NCI-H524 (cell line): ENCODE data around the gene COL4A6.

Source experiments
- DNase-seq, 2 experiments: peaks; one replicate each; lab custom pipeline; 2025; lab: John Stamatoyannopoulos, UW

COL4A6 gene

GRCh38 chrX:108331126-108331909 is 106.9 kb downstream of the COL4A6 start:
- no peak for DNase-seq

GRCh38 chrX:108323751-108324150 is 114.5 kb downstream of the COL4A6 start:
- no peak for DNase-seq

GRCh38 chrX:108322234-108322633 is 116.0 kb downstream of the COL4A6 start:
- no peak for DNase-seq

- DNase-seq: no peak
These were observed 121.8 kb downstream of the COL4A6 start for GRCh38 chrX:108316456-108316855.

- no peak for DNase-seq
These were observed 124.6 kb downstream of the COL4A6 start for GRCh38 chrX:108313669-108314068.

GRCh38 chrX:108312957-108313356 is 125.3 kb downstream of the COL4A6 start:
- peak in 1 of 2 experiments; percentile 10 for DNase-seq

GRCh38 chrX:108312011-108312410 is 126.2 kb downstream of the COL4A6 start:
- no peak for DNase-seq

GRCh38 chrX:108310506-108310905 is 127.7 kb downstream of the COL4A6 start:
- DNase-seq: no peak

GRCh38 chrX:108309144-108309543 is 129.1 kb downstream of the COL4A6 start:
- no peak for DNase-seq

GRCh38 chrX:108307132-108308085 is 130.8 kb downstream of the COL4A6 start:
- no peak for DNase-seq

GRCh38 chrX:108306086-108306485 is 132.1 kb downstream of the COL4A6 start:
- no peak for DNase-seq

- DNase-seq: no peak
These were observed 133.5 kb downstream of the COL4A6 start for GRCh38 chrX:108304757-108305156.

GRCh38 chrX:108304210-108304609 is 134.0 kb downstream of the COL4A6 start:
- peak; percentile 50 to 68 for DNase-seq

- DNase-seq: no peak
These were observed 134.5 kb downstream of the COL4A6 start for GRCh38 chrX:108303682-108304081.

- DNase-seq: no peak
These were observed 138.5 kb downstream of the COL4A6 start for GRCh38 chrX:108299704-108300103.

- DNase-seq: no peak
These were observed 139.1 kb downstream of the COL4A6 start for GRCh38 chrX:108299101-108299591.

- DNase-seq: no peak
These were observed 140.0 kb downstream of the COL4A6 start for GRCh38 chrX:108298165-108298602.

GRCh38 chrX:108297290-108297689 is 140.9 kb downstream of the COL4A6 start:
- peak in 1 of 2 experiments; percentile 32 for DNase-seq

- DNase-seq: no peak
These were observed 146.2 kb downstream of the COL4A6 start for GRCh38 chrX:108292053-108292452.

- DNase-seq: no peak
These were observed 152.3 kb downstream of the COL4A6 start for GRCh38 chrX:108285918-108286317.

- DNase-seq: no peak
These were observed 152.9 kb downstream of the COL4A6 start for GRCh38 chrX:108285356-108285755.

- no peak for DNase-seq
These were observed 162.5 kb downstream of the COL4A6 start for GRCh38 chrX:108275732-108276131.

GRCh38 chrX:108271397-108271787 is 166.8 kb downstream of the COL4A6 start:
- DNase-seq: peak; percentile 17 to 38
